Caco-2 (cell line): ENCODE measurements around the gene CDCA7. TPM values are rescaled to one million over a fixed set of nuclear protein-coding genes. Genes with fewer than 3 reads are reported as not detected.

Source experiments
- BruUV-seq: library from RNA; stranded (reverse); fragments of 400-500 nt; replicated peaks from 2 replicates; lab custom pipeline; 2021; lab: Mats Ljungman, UMichigan
- CTCF ChIA-PET: fragments of 300-600 bp; sonication (Branson Sonifier 250); formaldehyde crosslinking; loops from one replicate; lab custom pipeline; 2022; ENCODE audit warnings: antibody characterized with exemption; lab: Charles Lee
- POLR2A ChIA-PET: fragments of 300-600 bp; sonication (Branson Sonifier 250); formaldehyde crosslinking; loops from one replicate; lab custom pipeline; 2022; ENCODE audit warnings: antibody characterized with exemption; lab: Charles Lee
- DNase-seq, 2 experiments: peaks; one replicate each; pipeline versions ENCODE4 v3.0.0 to v3.0.0-alpha.2; 2020 to 2022
- H3K27me3 ChIP-seq: replicated peaks from 2 replicates; pipeline ENCODE4 v1.6.0; 2011; ENCODE audit warnings: low read length; ENCODE audit not compliant: control insufficient read depth, insufficient read depth
- H3K36me3 ChIP-seq: 2 replicates; pipeline ENCODE4 v1.5.1; 2011; ENCODE audit warnings: low read length; ENCODE audit not compliant: control insufficient read depth, insufficient read depth
- H3K4me1 ChIP-seq: fragments of 250-450 bp; sonication (Bioruptor Pico); 2 replicates; pipeline ENCODE4 v1.5.1; 2020; ENCODE audit warnings: mild to moderate bottlenecking
- H3K4me3 ChIP-seq: 2 replicates; pipeline ENCODE4 v1.5.1; 2011; ENCODE audit warnings: low read depth, mild to moderate bottlenecking, control low read depth, low read length
- H3K9me3 ChIP-seq: fragments of 250-450 bp; sonication (Bioruptor Pico); 2 replicates; pipeline ENCODE4 v1.5.1; 2020; ENCODE audit warnings: mild to moderate bottlenecking, moderate library complexity
- H3K27ac Mint-ChIP-seq: one replicate; pipeline ENCODE4 v1.8.0; 2022; ENCODE audit warnings: mixed read lengths; ENCODE audit not compliant: unreplicated experiment
- H3K27me3 Mint-ChIP-seq: one replicate; pipeline ENCODE4 v1.8.0; 2022; ENCODE audit warnings: mixed read lengths; ENCODE audit not compliant: insufficient read depth, unreplicated experiment
- H3K36me3 Mint-ChIP-seq: one replicate; pipeline ENCODE4 v1.8.0; 2022; ENCODE audit warnings: mild to moderate bottlenecking, mixed read lengths; ENCODE audit not compliant: insufficient read depth, unreplicated experiment
- H3K4me1 Mint-ChIP-seq: one replicate; pipeline ENCODE4 v1.8.0; 2022; ENCODE audit warnings: low read depth, mixed read lengths; ENCODE audit not compliant: unreplicated experiment
- H3K4me3 Mint-ChIP-seq: one replicate; pipeline ENCODE4 v1.8.0; 2022; ENCODE audit warnings: mild to moderate bottlenecking, moderate library complexity, mixed read lengths; ENCODE audit not compliant: unreplicated experiment
- H3K9me3 Mint-ChIP-seq: one replicate; pipeline ENCODE4 v1.8.0; 2022; ENCODE audit warnings: mixed read lengths; ENCODE audit not compliant: unreplicated experiment
- intact Hi-C: fragments of 100-400 bp; cut with micrococcal nuclease; formaldehyde crosslinking; loops from one replicate; pipeline ENCODE4 v1.10.0; 2022; ENCODE audit not compliant: unreplicated experiment
- total RNA-seq: library from RNA; stranded (reverse); gene quantifications from 2 replicates; pipeline ENCODE4 v1.2.3, GENCODE V29; 2022
- TF ChIP-seq, protein P1 (sequence below), 2 experiments: fragments of 200-600 bp in 1 of 2; IDR thresholded peaks; 1 replicate in 1 of 2; 2 replicates in 1 of 2; pipeline versions ENCODE4 v1.5.1 to v1.8.0; 2011 to 2022; ENCODE audit warnings: antibody characterized with exemption in 1 of 2, control low read depth in 1 of 2, inconsistent platforms in 1 of 2, low read depth in 1 of 2, low read length in 1 of 2, mild to moderate bottlenecking in 1 of 2, moderate library complexity in 1 of 2; ENCODE audit not compliant: insufficient read depth in 1 of 2, severe bottlenecking in 1 of 2, unreplicated experiment in 1 of 2

The CDCA7 gene
- total RNA-seq, 1 experiment from 2014 or later, result 58.1 TPM

DNA sequence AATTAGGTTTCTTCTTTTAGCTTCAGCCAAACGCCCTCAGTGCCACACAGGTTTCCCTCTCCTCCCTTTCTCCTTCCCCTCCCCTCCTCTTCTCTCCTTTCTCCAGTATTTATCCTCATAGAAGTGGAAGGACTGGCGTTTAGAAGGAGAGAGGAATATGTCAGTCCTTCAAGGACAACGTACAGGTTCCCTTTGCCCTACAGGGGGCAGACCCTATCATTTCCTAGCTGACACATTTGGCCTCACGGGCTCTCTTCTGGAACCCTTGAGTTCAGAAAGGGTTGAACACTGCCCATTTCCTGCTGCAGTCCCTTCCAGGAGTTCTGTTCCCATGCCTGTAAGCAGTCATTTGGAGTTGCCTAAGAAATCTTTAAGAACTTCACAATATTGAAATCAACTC, 46.1 kb downstream of the CDCA7 start:
- Mint-ChIP-seq H3K27ac (no peak overlapping the region), H3K27me3 (peaks cover 10% of the 10 kb centered on the region), H3K36me3 (no peaks in the 10 kb centered on the region), H3K4me3 (no peak overlapping the region), H3K9me3 (no peaks in the 10 kb centered on the region), H3K4me1 (peaks cover 13% of the 10 kb centered on the region)
- no peak overlapping the region for H3K4me3 ChIP-seq
- no TSS peak for BruUV-seq
- ChIA-PET CTCF (interaction anchor here (0.6 to 2.8 kb wide), 3 partner anchors 49 to 941 kb away, joined by 3 to 19 read pairs (median 3); no protein-coding TSS in a partner anchor), POLR2A (no interaction called here)
- H3K36me3 ChIP-seq, result no peaks in the 10 kb centered on the region
- no peaks in the 10 kb centered on the region for H3K4me1 ChIP-seq
- H3K27me3 ChIP-seq, result no peaks in the 10 kb centered on the region
- TF ChIP-seq, protein P1, sequence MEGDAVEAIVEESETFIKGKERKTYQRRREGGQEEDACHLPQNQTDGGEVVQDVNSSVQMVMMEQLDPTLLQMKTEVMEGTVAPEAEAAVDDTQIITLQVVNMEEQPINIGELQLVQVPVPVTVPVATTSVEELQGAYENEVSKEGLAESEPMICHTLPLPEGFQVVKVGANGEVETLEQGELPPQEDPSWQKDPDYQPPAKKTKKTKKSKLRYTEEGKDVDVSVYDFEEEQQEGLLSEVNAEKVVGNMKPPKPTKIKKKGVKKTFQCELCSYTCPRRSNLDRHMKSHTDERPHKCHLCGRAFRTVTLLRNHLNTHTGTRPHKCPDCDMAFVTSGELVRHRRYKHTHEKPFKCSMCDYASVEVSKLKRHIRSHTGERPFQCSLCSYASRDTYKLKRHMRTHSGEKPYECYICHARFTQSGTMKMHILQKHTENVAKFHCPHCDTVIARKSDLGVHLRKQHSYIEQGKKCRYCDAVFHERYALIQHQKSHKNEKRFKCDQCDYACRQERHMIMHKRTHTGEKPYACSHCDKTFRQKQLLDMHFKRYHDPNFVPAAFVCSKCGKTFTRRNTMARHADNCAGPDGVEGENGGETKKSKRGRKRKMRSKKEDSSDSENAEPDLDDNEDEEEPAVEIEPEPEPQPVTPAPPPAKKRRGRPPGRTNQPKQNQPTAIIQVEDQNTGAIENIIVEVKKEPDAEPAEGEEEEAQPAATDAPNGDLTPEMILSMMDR (IDR thresholded peaks at IDR 0.05; ENCODE audit: insufficient read depth in 1 of 2, low read depth in 1 of 2, low read length in 1 of 2, severe bottlenecking in 1 of 2, unreplicated experiment in 1 of 2), result peak; percentile 29 to 37
- H3K9me3 ChIP-seq, result no peaks in the 10 kb centered on the region
- DNase-seq, result peak in 1 of 2 experiments; percentile 32
- intact Hi-C loops, result no loop called here

DNA sequence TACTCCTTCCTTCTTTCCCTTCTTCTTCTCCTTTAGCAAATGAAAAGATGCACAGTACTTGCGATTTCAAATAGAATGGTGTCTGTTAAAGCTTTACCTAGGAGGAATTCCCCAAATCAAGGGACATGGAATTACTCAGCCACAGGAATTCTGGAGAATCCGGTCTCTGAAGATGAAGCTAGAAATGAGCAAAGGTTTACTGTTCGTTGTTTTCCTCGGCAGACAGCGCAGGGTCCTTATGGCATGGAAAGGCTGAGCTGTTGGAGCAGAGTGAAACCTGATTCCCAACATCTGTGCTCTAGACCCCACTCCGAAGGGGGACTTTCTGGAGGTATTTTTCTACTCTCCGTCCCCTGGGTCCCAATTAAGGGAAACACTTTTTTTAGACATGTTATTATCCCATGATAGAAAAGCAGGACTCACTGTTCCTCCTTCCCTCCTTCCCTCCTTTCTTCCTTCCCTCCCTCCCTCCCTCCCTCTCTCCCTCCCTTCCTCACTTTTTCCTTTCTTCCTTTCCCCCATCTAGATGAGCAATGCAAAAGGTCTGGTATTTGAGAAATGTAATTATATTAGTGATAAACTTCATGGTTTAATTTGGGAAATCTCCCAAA, 47.1 kb downstream of the CDCA7 start:
- Mint-ChIP-seq H3K36me3 (no peaks in the 10 kb centered on the region), H3K4me3 (peak overlapping the region; percentile 45), H3K27ac (no peak overlapping the region), H3K9me3 (no peaks in the 10 kb centered on the region), H3K27me3 (peaks cover 12% of the 10 kb centered on the region), H3K4me1 (peaks cover 13% of the 10 kb centered on the region)
- ChIA-PET CTCF (interaction anchor here (1.0 to 2.8 kb wide), 5 partner anchors 15 to 943 kb away, joined by 3 to 19 read pairs (median 4); no protein-coding TSS in a partner anchor), POLR2A (interaction anchor here (0.6 kb wide), 1 partner anchor 15 kb away, joined by 11 read pairs; no protein-coding TSS in a partner anchor)
- no peaks in the 10 kb centered on the region for H3K9me3 ChIP-seq
- TF ChIP-seq, protein P1 (IDR thresholded peaks at IDR 0.05; ENCODE audit: insufficient read depth in 1 of 2, low read depth in 1 of 2, low read length in 1 of 2, severe bottlenecking in 1 of 2, unreplicated experiment in 1 of 2), result no peak
- DNase-seq, result no peak
- no peaks in the 10 kb centered on the region for H3K4me1 ChIP-seq
- intact Hi-C loops, result loop anchor here (1.0 kb wide), 5 partner anchors 47 to 939 kb away; no protein-coding TSS in a partner anchor
- no peak overlapping the region for H3K4me3 ChIP-seq
- H3K27me3 ChIP-seq, result no peaks in the 10 kb centered on the region
- no TSS peak for BruUV-seq
- H3K36me3 ChIP-seq, result no peaks in the 10 kb centered on the region

DNA sequence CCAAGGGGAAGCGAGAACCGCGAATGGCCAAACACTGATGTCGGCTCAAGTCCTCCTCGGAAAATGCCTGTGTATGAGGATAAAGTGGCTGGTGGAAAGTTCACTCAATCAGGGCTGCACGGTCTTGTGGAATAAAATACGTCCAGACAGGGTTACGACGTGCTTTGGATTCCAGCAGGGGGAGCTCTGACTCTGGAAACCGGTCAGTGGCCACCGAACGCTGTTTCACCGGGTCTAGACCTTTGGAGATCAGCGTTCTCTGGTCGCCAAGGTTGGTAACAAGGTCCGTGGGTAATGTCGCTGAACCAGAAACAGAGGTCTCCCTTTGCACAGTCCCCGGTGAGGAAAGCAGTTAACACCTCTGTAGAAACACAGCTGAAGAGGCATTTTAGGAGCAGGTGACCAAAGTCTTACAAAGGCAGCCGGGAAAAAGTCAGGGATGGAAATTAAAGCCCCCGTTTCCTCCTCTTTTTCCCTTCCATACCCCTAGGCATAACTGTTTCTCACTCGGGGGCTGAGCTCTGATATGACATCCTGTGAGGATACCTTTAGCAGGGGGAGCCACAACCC, 47.8 kb downstream of the CDCA7 start:
- H3K27ac Mint-ChIP-seq, result no peak overlapping the region
- no peak overlapping the region for H3K4me3 ChIP-seq

More for the DNA sequence above, 47.8 kb downstream of the CDCA7 start:
- Histone ChIP-seq H3K9me3 (no peaks in the 10 kb centered on the region), H3K27me3 (no peaks in the 10 kb centered on the region), H3K36me3 (no peaks in the 10 kb centered on the region), H3K4me1 (no peaks in the 10 kb centered on the region)
- intact Hi-C loops, result loop anchor here (1.0 kb wide), 5 partner anchors 47 to 939 kb away; no protein-coding TSS in a partner anchor
- CTCF ChIA-PET, result interaction anchor here (0.6 to 2.8 kb wide), 8 partner anchors 16 to 942 kb away, joined by 3 to 19 read pairs (median 4); no protein-coding TSS in a partner anchor
- Mint-ChIP-seq H3K4me3 (peak overlapping the region; percentile 45), H3K4me1 (peaks cover 13% of the 10 kb centered on the region), H3K27me3 (peaks cover 12% of the 10 kb centered on the region), H3K9me3 (no peaks in the 10 kb centered on the region), H3K36me3 (no peaks in the 10 kb centered on the region)
- no TSS peak for BruUV-seq
- POLR2A ChIA-PET, result interaction anchor here (0.6 kb wide), 1 partner anchor 15 kb away, joined by 11 read pairs; no protein-coding TSS in a partner anchor
- DNase-seq, result peak; percentile 86 to 89
- TF ChIP-seq, protein P1 (IDR thresholded peaks at IDR 0.05; ENCODE audit: insufficient read depth in 1 of 2, low read depth in 1 of 2, low read length in 1 of 2, severe bottlenecking in 1 of 2, unreplicated experiment in 1 of 2), result peak; percentile 86 to 91
